Upper lobe of left lung (tissue), 4 donors: ENCODE results near the gene GLRA3.

ENCODE experiments used
- CTCF ChIP-seq, 6 experiments: fragments of 450-650 bp in 4 of 6; fragments of 200-600 bp in 2 of 6; sonication (generic) in 2 of 6; IDR thresholded peaks; one replicate each; pipeline ENCODE4 v1.5.1; 2016 to 2019; ENCODE audit warnings: antibody characterized with exemption in 6 of 6
- EP300 ChIP-seq, 4 donors: sonication (generic); formaldehyde crosslinking; IDR thresholded peaks; one replicate each; pipeline ENCODE4 v1.5.1; 2017; ENCODE audit warnings: antibody characterized with exemption in 4 of 4, control low read depth in 2 of 4
- POLR2AphosphoS5 ChIP-seq, 2 donors: sonication (generic); formaldehyde crosslinking; IDR thresholded peaks; one replicate each; pipeline ENCODE4 v1.5.1; 2017; ENCODE audit warnings: antibody characterized with exemption in 2 of 2

DNA sequence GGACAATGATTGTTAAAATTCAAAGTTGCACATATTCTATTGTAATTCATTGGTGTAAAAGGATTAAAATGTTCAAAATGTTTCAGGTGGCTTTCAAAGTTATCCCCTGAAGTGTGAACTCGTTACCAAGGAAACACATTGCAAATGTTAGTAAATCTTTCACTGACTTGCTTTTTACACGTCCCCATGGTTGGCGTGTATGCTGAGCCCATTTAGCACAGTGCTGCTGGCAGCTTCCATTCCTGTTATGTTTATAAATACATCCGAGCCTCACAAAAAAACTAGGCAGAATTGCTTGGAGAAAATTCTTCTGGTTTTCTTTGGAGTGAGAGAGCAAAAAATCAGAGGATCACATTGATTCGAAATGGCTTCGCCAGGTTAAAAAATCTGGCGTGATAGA is 200.9 kb downstream of the GLRA3 start:
- TF ChIP-seq CTCF (IDR thresholded peaks at IDR 0.05) (no peak), POLR2AphosphoS5 (IDR thresholded peaks at IDR 0.05) (no peak), EP300 (IDR thresholded peaks at IDR 0.05) (no peak)
